Astrocyte (in vitro differentiated cells and primary cell): Measurements from ENCODE around the gene CACNA1B.

ENCODE experiments used
- CTCF ChIP-seq: IDR thresholded peaks from 2 replicates; pipeline ENCODE4 v1.5.1; 2011; ENCODE audit warnings: low read depth, mild to moderate bottlenecking, inconsistent platforms, low read length, moderate library complexity; ENCODE audit not compliant: insufficient read depth
- EZH2 ChIP-seq: IDR thresholded peaks from 2 replicates; pipeline ENCODE4 v1.6.1; 2012; ENCODE audit warnings: mild to moderate bottlenecking, low read length, inconsistent platforms; ENCODE audit not compliant: insufficient read depth

GRCh38 chr9:138051586-138052321 is 174.2 kb downstream of the CACNA1B start:
- no peak for TF ChIP-seq CTCF
- TF ChIP-seq EZH2: no peak
